ENCODE data around the gene HOGA1. TPM values are rescaled to one million over a fixed set of nuclear protein-coding genes. Genes with fewer than 3 reads are reported as not detected.

HOGA1 gene
- total RNA-seq, 1 donor from 2014 or later, result 18.7 TPM

Other genes with a start within 250 kb of the HOGA1 start
- 8.4 TPM for gene FRAT2, start 249.7 kb upstream of the HOGA1 start, total RNA-seq
- 10.9 TPM for gene RRP12, start 183.0 kb upstream of the HOGA1 start, total RNA-seq
- 187 TPM for gene PGAM1, start 158.2 kb upstream of the HOGA1 start, total RNA-seq
- 14.5 TPM for gene EXOSC1, start 138.4 kb upstream of the HOGA1 start, total RNA-seq
- 18.5 TPM for gene ZDHHC16, start 138.2 kb upstream of the HOGA1 start, total RNA-seq
- 34.0 TPM for gene MMS19, start 86.0 kb upstream of the HOGA1 start, total RNA-seq
- gene UBTD1, start 85.5 kb upstream of the HOGA1 start, total RNA-seq, result 26.7 TPM
- gene ANKRD2, start 11.6 kb upstream of the HOGA1 start, total RNA-seq, result 152 TPM
- gene C10orf62, start 5.3 kb downstream of the HOGA1 start, total RNA-seq, result 0.48 TPM
- 8.1 TPM for gene MORN4, start 49.1 kb downstream of the HOGA1 start, total RNA-seq
- gene PI4K2A, start 56.3 kb downstream of the HOGA1 start, total RNA-seq, result 9.9 TPM
- 7.9 TPM for gene AVPI1, start 102.9 kb downstream of the HOGA1 start, total RNA-seq
- gene MARVELD1, start 129.3 kb downstream of the HOGA1 start, total RNA-seq, result 6.4 TPM
- 10.6 TPM for gene ZFYVE27, start 152.7 kb downstream of the HOGA1 start, total RNA-seq
- 2.1 TPM for gene SFRP5, start 187.6 kb downstream of the HOGA1 start, total RNA-seq

Data from Right ventricle myocardium superior (tissue), 1 donor.